Occipital lobe (tissue), 2 donors: ENCODE measurements around the gene BMERB1. TPM values are rescaled to one million over a fixed set of nuclear protein-coding genes. Genes with fewer than 3 reads are reported as not detected.
"Not testable (repeated sequence)": the region's sequence is repeated elsewhere in the genome, so short reads cannot be mapped to it uniquely, and the experiment has no call there.

Experiments
- DNase-seq: peaks from one replicate; lab custom pipeline; 2025; lab: John Stamatoyannopoulos, UW
- total RNA-seq: library from RNA; depleted of rRNA; stranded (reverse); fragments of >200 nt; gene quantifications from one replicate; pipeline ENCODE4 v1.2.3, GENCODE V29; 2014

BMERB1 gene
- total RNA-seq, 1 donor from 2014 or later = 81.6 TPM

GRCh38 chr16:15553313-15554088 lies 119.1 kb downstream of the BMERB1 start:
- DNase-seq = no peak

DNA sequence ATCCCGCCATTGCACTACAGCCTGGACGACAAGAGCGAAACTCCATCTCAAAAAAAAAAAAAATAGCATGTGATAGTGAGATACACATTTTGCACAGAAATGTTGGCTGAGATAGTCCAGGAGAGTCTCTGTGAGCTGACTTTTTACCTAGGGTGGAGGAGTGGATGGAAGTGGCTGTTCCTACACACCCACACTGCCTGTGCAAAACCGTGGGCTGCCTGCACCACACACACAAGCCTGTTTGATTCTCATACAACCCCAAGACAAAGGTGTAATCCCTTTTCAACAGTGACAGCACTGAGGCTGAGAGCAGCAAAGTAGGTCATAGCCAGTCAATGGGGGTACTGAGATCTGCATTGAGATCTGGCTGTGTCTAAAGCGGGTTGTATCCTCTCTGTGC lies 121.7 kb downstream of the BMERB1 start:
- DNase-seq = no peak

- DNase-seq = no peak
Observed at GRCh38 chr16:15557258-15557657, 122.9 kb downstream of the BMERB1 start.

- no peak for DNase-seq
Observed at GRCh38 chr16:15559176-15559575, 124.8 kb downstream of the BMERB1 start.

GRCh38 chr16:15564604-15565339 lies 130.4 kb downstream of the BMERB1 start:
- DNase-seq = no peak

GRCh38 chr16:15566095-15566494 lies 131.7 kb downstream of the BMERB1 start:
- DNase-seq = no peak

GRCh38 chr16:15567823-15568222 lies 133.4 kb downstream of the BMERB1 start:
- DNase-seq = no peak

DNA sequence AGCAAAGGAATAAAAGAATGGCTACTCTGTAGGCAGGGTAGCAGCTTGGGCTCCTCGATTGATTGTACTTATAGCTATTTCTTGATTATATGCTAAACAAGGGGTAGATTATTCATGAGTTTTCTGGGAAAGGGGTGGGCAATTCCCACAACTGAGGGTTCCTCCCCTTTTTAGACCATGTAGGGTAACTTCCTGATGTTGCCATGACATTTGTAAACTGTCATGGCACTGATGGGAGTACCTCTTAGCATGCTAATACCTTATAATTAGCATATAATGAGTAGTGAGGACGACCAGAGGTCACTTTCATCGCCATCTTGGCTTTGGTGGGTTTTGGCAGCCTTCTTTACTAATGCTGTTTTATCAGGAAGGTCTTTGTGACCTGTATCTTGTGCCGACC lies 136.3 kb downstream of the BMERB1 start:
- not testable (repeated sequence) for DNase-seq

GRCh38 chr16:15571557-15571956 lies 137.2 kb downstream of the BMERB1 start:
- DNase-seq = no peak

- DNase-seq = no peak
Observed at GRCh38 chr16:15572329-15573001, 138.1 kb downstream of the BMERB1 start.

GRCh38 chr16:15573274-15573895 lies 139.0 kb downstream of the BMERB1 start:
- no peak for DNase-seq

GRCh38 chr16:15573896-15574613 lies 139.7 kb downstream of the BMERB1 start:
- DNase-seq = not testable (repeated sequence)

DNA sequence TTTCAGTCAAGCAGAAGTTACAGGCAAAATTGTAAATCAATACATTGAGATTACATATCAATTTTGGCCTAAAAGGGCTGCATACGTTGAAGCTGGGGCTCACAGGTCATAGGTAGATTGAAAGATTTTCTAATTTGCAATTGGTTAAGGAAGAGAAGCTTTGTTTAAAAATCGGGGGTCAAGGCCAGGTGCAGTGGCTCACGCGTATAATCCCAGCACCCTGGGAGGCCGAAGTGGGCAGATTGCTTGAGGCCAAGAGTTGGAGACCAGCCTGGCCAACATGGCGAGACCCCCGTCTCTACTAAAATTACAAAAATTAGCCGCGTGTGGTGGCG lies 140.2 kb downstream of the BMERB1 start:
- DNase-seq = no peak

GRCh38 chr16:15575293-15576049 lies 141.1 kb downstream of the BMERB1 start:
- no peak for DNase-seq

GRCh38 chr16:15576960-15577958 lies 142.9 kb downstream of the BMERB1 start:
- DNase-seq = no peak

DNA sequence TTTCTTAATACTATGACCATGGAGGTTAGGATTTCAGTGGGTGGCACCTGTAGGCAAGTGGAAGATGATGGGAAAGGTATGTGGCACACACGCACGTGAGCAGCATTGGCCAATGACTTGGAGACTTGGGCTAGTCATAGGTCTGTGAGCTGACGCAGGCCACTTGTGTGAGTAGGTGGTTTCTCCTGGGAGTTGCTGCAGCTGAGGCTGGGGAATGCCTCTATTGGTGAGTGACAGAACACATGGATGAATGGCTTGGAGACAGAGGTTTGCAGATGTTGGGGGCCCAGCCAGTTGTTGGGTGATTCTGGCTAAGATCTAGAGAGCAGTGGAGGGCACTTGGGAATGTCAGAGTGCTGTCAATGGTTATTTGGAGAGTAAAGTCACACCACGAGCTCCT lies 144.4 kb downstream of the BMERB1 start:
- DNase-seq = no peak

GRCh38 chr16:15581127-15581815 lies 146.9 kb downstream of the BMERB1 start:
- no peak for DNase-seq

DNA sequence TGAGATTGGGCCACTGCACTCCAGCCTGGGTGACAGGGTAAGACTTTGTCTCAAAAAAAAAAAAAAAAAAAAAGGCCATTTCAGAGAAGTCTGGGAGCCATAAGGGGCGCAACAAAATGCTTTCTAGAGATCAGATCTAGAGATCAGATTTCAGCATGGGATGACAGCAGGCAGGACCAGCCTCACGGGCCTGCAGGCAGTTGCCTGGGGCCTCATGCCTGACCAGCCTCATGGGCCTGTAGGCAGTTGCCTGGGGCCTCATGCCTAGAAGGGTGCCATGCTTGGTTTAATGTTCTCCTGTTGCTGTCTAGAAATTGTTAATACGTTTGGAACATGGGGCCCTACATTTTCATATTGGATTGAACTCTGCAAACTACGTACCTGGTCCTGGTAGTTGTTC lies 149.1 kb downstream of the BMERB1 start:
- no peak for DNase-seq

- DNase-seq = no peak
Observed at GRCh38 chr16:15585956-15586355, 151.6 kb downstream of the BMERB1 start.
